ENCODE measurements around the gene SLC43A2. TPM values are rescaled to one million over a fixed set of nuclear protein-coding genes. Genes with fewer than 3 reads are reported as not detected.
A peak's percentile ranks its signal among the peaks of the same experiment; 100 is the strongest.

SLC43A2 gene
- polyA plus RNA-seq, 1 of the 3 experiments (the other 2 are of a cell fraction) = 9.8 TPM

GRCh38 chr17:1590029-1590746 lies 38.4 kb downstream of the SLC43A2 start (continued):
- peak; percentile 50; the same call in 1 of the 2 replicates for TF ChIP-seq POLR2AphosphoS5 (IDR thresholded peaks at IDR 0.05; ENCODE audit: low read depth, low read length)
- no peak for TF ChIP-seq GABPA (IDR thresholded peaks at IDR 0.05; ENCODE audit: low read depth)

GRCh38 chr17:1588821-1589585 lies 39.6 kb downstream of the SLC43A2 start:
- Histone ChIP-seq H2AFZ (ENCODE audit: low read depth) (no peak overlapping the region), H3K79me2 (ENCODE audit: insufficient read depth) (no peaks in the 10 kb centered on the region), H3F3A (replicated peaks; ENCODE audit: insufficient read depth) (peaks cover 8% of the 10 kb centered on the region), H3K4me2 (peak overlapping the region; percentile 66; the same call in 1 of the 2 replicates), H3K36me3 (replicated peaks in 1 of 2; ENCODE audit: control insufficient read depth in 1 of 2, insufficient read depth in 2 of 2, low read length in 1 of 2) (no peaks in the 10 kb centered on the region), H4K20me1 (ENCODE audit: insufficient read depth) (no peaks in the 10 kb centered on the region), H3K4me1 (ENCODE audit: control insufficient read depth in 1 of 2, insufficient read depth in 2 of 2, low read depth in 1 of 2, low read length in 1 of 2) (peaks cover 0 to 13% of the 10 kb centered on the region in 2 experiments; a peak in 2 of 4 replicates), H3K9ac (no peak overlapping the region), H3K9me3 (no peaks in the 10 kb centered on the region), H3K9me2 (no peaks in the 10 kb centered on the region), H3K27ac (ENCODE audit: low read depth in 2 of 2, low read length in 1 of 2) (peak overlapping the region in 1 of 2 experiments; percentile 78; a peak in 1 of 4 replicates), H3K4me3 (ENCODE audit: low read depth in 2 of 2, low read length in 1 of 2) (no peak overlapping the region), H3K27me3 (ENCODE audit: insufficient read depth) (no peaks in the 10 kb centered on the region)
- DNase-seq = no peak
- ChIA-PET POLR2A (no interaction called here), CTCF (interaction anchor here (2.3 kb wide), 1 partner anchor 15 kb away, joined by 8 read pairs; no protein-coding TSS in a partner anchor)
- TF ChIP-seq NRF1 (IDR thresholded peaks at IDR 0.05; ENCODE audit: low read depth, low read length) (no peak), ELF1 (IDR thresholded peaks at IDR 0.05) (no peak), GATA2 (CRISPR knock-in tag; IDR thresholded peaks at IDR 0.05) (no peak), FOXM1 (IDR thresholded peaks at IDR 0.05; ENCODE audit: low read depth) (no peak), POLR2AphosphoS5 (IDR thresholded peaks at IDR 0.05; ENCODE audit: low read depth, low read length) (no peak), USF1 (IDR thresholded peaks at IDR 0.05; ENCODE audit: borderline replicate concordance, low read depth) (no peak), MEF2A (IDR thresholded peaks at IDR 0.05; ENCODE audit: borderline replicate concordance, low read depth) (no peak), RAD21 (IDR thresholded peaks at IDR 0.05; ENCODE audit: low read length) (no peak), MAX (IDR thresholded peaks at IDR 0.05; ENCODE audit: low read depth) (no peak), REST (IDR thresholded peaks at IDR 0.05; ENCODE audit: low read depth, low read length) (no peak), TEAD4 (IDR thresholded peaks at IDR 0.05; ENCODE audit: borderline replicate concordance, insufficient read depth) (no peak), EZH2phosphoT487 (IDR thresholded peaks at IDR 0.05; ENCODE audit: borderline replicate concordance, low read depth) (no peak)
- 93% methylated on average over 17 of the region's 33 CpGs for WGBS (ENCODE audit: low lambda C conversion rate)

Data from SK-N-SH (cell line).